GM15510 (cell line): ENCODE measurements around the gene GSC2.

Experiments used
- POLR2A ChIP-seq: IDR thresholded peaks from 3 replicates; pipeline ENCODE4 v1.6.1; 2011; ENCODE audit warnings: borderline replicate concordance; ENCODE audit not compliant: insufficient read length; ENCODE audit errors: extremely low read depth

The GSC2 gene

GRCh38 chr22:19111140-19111539 lies 39.0 kb downstream of the GSC2 start:
- no peak for TF ChIP-seq POLR2A

GRCh38 chr22:19110646-19111045 lies 39.4 kb downstream of the GSC2 start:
- TF ChIP-seq POLR2A, result no peak

- no peak for TF ChIP-seq POLR2A
Measured at GRCh38 chr22:19110064-19110458, 40.0 kb downstream of the GSC2 start.

GRCh38 chr22:19109198-19110063 lies 40.7 kb downstream of the GSC2 start:
- no peak for TF ChIP-seq POLR2A

GRCh38 chr22:19108807-19109197 lies 41.3 kb downstream of the GSC2 start:
- no peak for TF ChIP-seq POLR2A

- no peak for TF ChIP-seq POLR2A
Measured at GRCh38 chr22:19107730-19108074, 42.4 kb downstream of the GSC2 start.

GRCh38 chr22:19106886-19107729 lies 43.0 kb downstream of the GSC2 start:
- TF ChIP-seq POLR2A, result no peak

- TF ChIP-seq POLR2A, result no peak
Measured at GRCh38 chr22:19105867-19106802, 44.0 kb downstream of the GSC2 start.

GRCh38 chr22:19105456-19105855 lies 44.6 kb downstream of the GSC2 start:
- no peak for TF ChIP-seq POLR2A

- no peak for TF ChIP-seq POLR2A
Measured at GRCh38 chr22:19103880-19104821, 45.9 kb downstream of the GSC2 start.

GRCh38 chr22:19098157-19098556 lies 51.9 kb downstream of the GSC2 start:
- no peak for TF ChIP-seq POLR2A

- TF ChIP-seq POLR2A, result no peak
Measured at GRCh38 chr22:19097518-19097917, 52.6 kb downstream of the GSC2 start.
